Mesodermal cell (in vitro differentiated cells): Measurements from ENCODE around the gene DLX3.

Source experiments
- H3K27ac ChIP-seq: 2 replicates; pipeline ENCODE4 v1.7.0; 2013; ENCODE audit warnings: mild to moderate bottlenecking, low read depth, low read length, moderate library complexity; ENCODE audit not compliant: severe bottlenecking
- H3K36me3 ChIP-seq: 2 replicates; pipeline ENCODE4 v1.7.1; 2013; ENCODE audit warnings: mild to moderate bottlenecking, low read length, moderate library complexity; ENCODE audit not compliant: control insufficient read depth, insufficient read depth
- H3K4me1 ChIP-seq: one replicate; pipeline ENCODE4 v1.7.1; 2013; ENCODE audit warnings: mild to moderate bottlenecking, low read length; ENCODE audit not compliant: insufficient read depth, control insufficient read depth, poor library complexity, severe bottlenecking
- H3K4me3 ChIP-seq: 2 replicates; pipeline ENCODE4 v1.7.0; 2013; ENCODE audit warnings: low read length, control low read depth, mild to moderate bottlenecking; ENCODE audit not compliant: insufficient read depth, poor library complexity, severe bottlenecking; ENCODE audit errors: extremely low read depth
- H3K9me3 ChIP-seq: 2 replicates; pipeline ENCODE4 v1.7.1; 2013; ENCODE audit warnings: mild to moderate bottlenecking, low read length, moderate library complexity; ENCODE audit not compliant: control insufficient read depth
- WGBS, 2 experiments: methylation state at CpG; one replicate each; pipeline ENCODE4 v1.1.5; 2013; ENCODE audit warnings: missing lambda C conversion rate in 2 of 2; ENCODE audit not compliant: insufficient coverage in 2 of 2; 5-methylcytosine and 5-hydroxymethylcytosine counted together

The DLX3 gene

GRCh38 chr17:49964769-49965523 is 30.1 kb downstream of the DLX3 start:
- 1% methylated on average over 29 to 46 of the region's 52 CpGs for WGBS, 2 experiments
- H3K27ac ChIP-seq = no peak overlapping the region
- H3K4me3 ChIP-seq = no peak overlapping the region
- H3K4me1 ChIP-seq = peaks cover 19% of the 10 kb centered on the region
- no peaks in the 10 kb centered on the region for H3K9me3 ChIP-seq
- H3K36me3 ChIP-seq = no peaks in the 10 kb centered on the region

- no peak overlapping the region for H3K4me3 ChIP-seq
These were observed 30.7 kb downstream of the DLX3 start for GRCh38 chr17:49964303-49964768.

GRCh38 chr17:49963626-49964302 is 31.3 kb downstream of the DLX3 start:
- Histone ChIP-seq H3K4me1 (peaks cover 16% of the 10 kb centered on the region), H3K9me3 (no peaks in the 10 kb centered on the region), H3K36me3 (no peaks in the 10 kb centered on the region), H3K27ac (no peak overlapping the region), H3K4me3 (no peak overlapping the region)
- 1 to 2% methylated on average over 40 to 44 of the region's 52 CpGs for WGBS, 2 experiments

More at GRCh38 chr17:49964303-49964768, 30.7 kb downstream of the DLX3 start:
- Histone ChIP-seq H3K4me1 (peaks cover 18% of the 10 kb centered on the region), H3K36me3 (no peaks in the 10 kb centered on the region), H3K9me3 (no peaks in the 10 kb centered on the region), H3K27ac (no peak overlapping the region)
- 0 to 1% methylated on average over 5 to 15 of the region's 18 CpGs for WGBS, 2 experiments

- Histone ChIP-seq H3K27ac (no peak overlapping the region), H3K36me3 (no peaks in the 10 kb centered on the region), H3K9me3 (no peaks in the 10 kb centered on the region), H3K4me3 (no peak overlapping the region), H3K4me1 (peaks cover 14% of the 10 kb centered on the region)
- WGBS, 2 experiments = no CpG with 5 or more reads among the region's 4 CpGs
These were observed 31.8 kb downstream of the DLX3 start for GRCh38 chr17:49963309-49963625.

- H3K4me3 ChIP-seq = no peak overlapping the region
- no peaks in the 10 kb centered on the region for H3K36me3 ChIP-seq
- WGBS, 2 experiments = 0 to 50% methylated on average over 1 to 2 of the region's 11 CpGs
- peaks cover 14% of the 10 kb centered on the region for H3K4me1 ChIP-seq
- H3K27ac ChIP-seq = no peak overlapping the region
- H3K9me3 ChIP-seq = no peaks in the 10 kb centered on the region
These were observed 32.3 kb downstream of the DLX3 start for GRCh38 chr17:49962599-49963308.

GRCh38 chr17:49959183-49959935 is 35.7 kb downstream of the DLX3 start:
- H3K4me1 ChIP-seq = peaks cover 13% of the 10 kb centered on the region
- H3K27ac ChIP-seq = no peak overlapping the region
- no peak overlapping the region for H3K4me3 ChIP-seq
- 60 to 91% methylated on average over 4 of the region's 8 CpGs for WGBS, 2 experiments
- H3K36me3 ChIP-seq = no peaks in the 10 kb centered on the region
- no peaks in the 10 kb centered on the region for H3K9me3 ChIP-seq

GRCh38 chr17:49958723-49959122 is 36.3 kb downstream of the DLX3 start:
- Histone ChIP-seq H3K9me3 (no peaks in the 10 kb centered on the region), H3K4me3 (no peak overlapping the region), H3K27ac (no peak overlapping the region), H3K36me3 (no peaks in the 10 kb centered on the region), H3K4me1 (peaks cover 10% of the 10 kb centered on the region)
- 100% methylated on average over 1 to 2 of the region's 4 CpGs for WGBS, 2 experiments

- H3K4me1 ChIP-seq = peaks cover 14% of the 10 kb centered on the region
- H3K27ac ChIP-seq = no peak overlapping the region
- H3K4me3 ChIP-seq = no peak overlapping the region
- H3K9me3 ChIP-seq = no peaks in the 10 kb centered on the region
- H3K36me3 ChIP-seq = no peaks in the 10 kb centered on the region
- 83 to 90% methylated on average over 3 of the region's 3 CpGs for WGBS, 2 experiments
These were observed 37.7 kb downstream of the DLX3 start for GRCh38 chr17:49957350-49957749.

GRCh38 chr17:49956780-49957179 is 38.2 kb downstream of the DLX3 start:
- no peaks in the 10 kb centered on the region for H3K36me3 ChIP-seq
- WGBS, 2 experiments = 71 to 83% methylated on average over 2 to 4 of the region's 4 CpGs
- no peaks in the 10 kb centered on the region for H3K9me3 ChIP-seq
- no peak overlapping the region for H3K27ac ChIP-seq
- H3K4me1 ChIP-seq = peaks cover 14% of the 10 kb centered on the region
- H3K4me3 ChIP-seq = no peak overlapping the region

GRCh38 chr17:49955157-49955556 is 39.9 kb downstream of the DLX3 start:
- Histone ChIP-seq H3K4me1 (peaks cover 14% of the 10 kb centered on the region), H3K4me3 (no peak overlapping the region), H3K9me3 (no peaks in the 10 kb centered on the region), H3K27ac (no peak overlapping the region), H3K36me3 (no peaks in the 10 kb centered on the region)
- 83 to 100% methylated on average over 1 of the region's 1 CpG for WGBS, 2 experiments
